ENCODE measurements around the gene SRD5A3. TPM values are rescaled to one million over a fixed set of nuclear protein-coding genes. Genes with fewer than 3 reads are reported as not detected.

SRD5A3 gene
- 17.7 and 22.4 TPM in 2 replicates for total RNA-seq

DNA sequence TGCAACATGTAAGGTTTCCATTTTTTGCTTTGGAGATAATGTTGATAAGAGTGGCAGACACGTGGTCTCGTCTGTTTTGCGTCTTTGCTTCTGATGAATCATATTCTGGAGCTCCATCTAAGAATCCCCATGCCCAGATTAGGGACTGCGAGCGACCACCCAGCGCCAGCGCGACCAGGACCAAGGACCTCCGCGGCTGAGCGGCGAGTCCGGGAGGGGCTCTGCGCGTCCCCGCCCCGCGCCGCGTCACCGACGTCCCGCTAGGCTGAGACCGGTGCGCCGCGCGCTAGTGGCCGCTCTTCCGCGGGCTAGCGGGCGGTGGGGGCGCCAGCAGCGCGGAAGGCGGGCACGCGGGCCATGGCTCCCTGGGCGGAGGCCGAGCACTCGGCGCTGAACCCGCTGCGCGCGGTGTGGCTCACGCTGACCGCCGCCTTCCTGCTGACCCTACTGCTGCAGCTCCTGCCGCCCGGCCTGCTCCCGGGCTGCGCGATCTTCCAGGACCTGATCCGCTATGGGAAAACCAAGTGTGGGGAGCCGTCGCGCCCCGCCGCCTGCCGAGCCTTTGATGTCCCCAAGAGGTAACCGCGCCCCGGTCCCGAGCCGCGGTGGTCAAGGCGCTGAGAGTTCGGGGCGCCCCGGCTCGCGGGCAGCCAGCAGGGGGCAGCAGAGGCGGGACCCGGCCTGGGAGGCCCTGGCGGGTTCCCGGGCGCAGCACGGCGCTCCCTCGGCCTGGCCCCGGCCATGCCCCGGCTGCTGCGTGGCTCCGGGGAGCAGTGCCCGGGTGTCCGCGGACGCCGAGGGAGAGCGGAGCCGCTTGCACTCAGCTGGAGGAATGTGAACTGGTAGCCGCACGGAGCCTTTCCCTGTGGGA is at the start of gene SRD5A3:
Gene SRD5A3 (plus strand): TSS at position 263 of the 871 bp plus-strand sequence. CDS start 95 bp downstream, at position 358.

DNA sequence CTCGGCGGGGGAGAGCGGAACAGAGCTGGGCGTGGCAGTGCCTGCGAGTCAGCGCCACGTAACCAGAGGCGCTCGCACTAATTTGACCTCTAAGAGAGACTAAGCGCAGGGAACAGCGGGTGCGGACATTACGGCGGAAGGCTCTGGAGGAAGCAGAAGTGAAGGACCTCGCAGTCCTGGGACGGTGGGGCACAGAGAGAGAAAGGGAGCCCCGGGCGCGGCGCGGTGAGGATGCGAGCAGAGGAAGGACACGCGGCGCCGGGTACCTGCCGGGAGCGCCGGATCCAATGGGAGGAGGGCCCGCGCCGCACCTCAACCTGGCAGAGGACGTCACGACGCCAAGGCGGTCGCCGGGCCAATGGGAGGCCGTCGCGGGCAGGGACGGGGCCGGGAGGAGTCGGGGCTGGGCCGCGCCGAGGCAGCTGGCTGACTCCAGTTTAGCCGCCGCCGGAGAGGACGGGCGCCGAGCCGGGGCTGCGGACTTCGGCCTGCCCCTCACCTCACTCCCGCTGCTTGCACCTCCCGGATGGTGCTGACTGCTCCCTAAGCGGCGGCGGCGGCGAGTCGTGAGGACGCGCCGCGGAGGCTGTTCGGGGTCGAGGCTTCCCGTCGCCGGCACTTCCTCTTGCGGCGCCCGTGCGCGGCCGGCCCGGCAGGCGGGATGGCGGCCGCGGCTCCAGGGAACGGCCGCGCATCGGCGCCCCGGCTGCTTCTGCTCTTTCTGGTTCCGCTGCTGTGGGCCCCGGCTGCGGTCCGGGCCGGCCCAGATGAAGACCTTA is 49.7 kb downstream of the SRD5A3 start, which contains the start of gene TMEM165:
Gene TMEM165 (plus strand): TSS at position 429 of the 779 bp plus-strand sequence. CDS start 233 bp downstream, at position 662.

Other genes starting within 250 kb of the SRD5A3 start
- 0.43 and 1.2 TPM in 2 replicates for gene KDR, start 220.6 kb upstream of the SRD5A3 start, total RNA-seq
- gene TMEM165, start 49.7 kb downstream of the SRD5A3 start, total RNA-seq = 105 and 147 TPM in 2 replicates
- gene CLOCK, start 200.7 kb downstream of the SRD5A3 start, total RNA-seq = 15.7 and 19.2 TPM in 2 replicates
- 0.24 TPM in 1 of 2 replicates, not detected in the other for gene PDCL2, start 246.0 kb downstream of the SRD5A3 start, total RNA-seq

Data from tracheal epithelial cell (primary cell).